Measurements from ENCODE around the gene ATP2C2.

- no peak for TF ChIP-seq TAF1 (IDR thresholded peaks at IDR 0.05; ENCODE audit: borderline replicate concordance, insufficient read depth, low read length)
- TF ChIP-seq SIN3A (IDR thresholded peaks at IDR 0.05; ENCODE audit: borderline replicate concordance, insufficient read depth, low read length) = no peak
- no peak for TF ChIP-seq POLR2AphosphoS5 (IDR thresholded peaks at IDR 0.05; ENCODE audit: low read depth, low read length)
- TF ChIP-seq, protein P1, sequence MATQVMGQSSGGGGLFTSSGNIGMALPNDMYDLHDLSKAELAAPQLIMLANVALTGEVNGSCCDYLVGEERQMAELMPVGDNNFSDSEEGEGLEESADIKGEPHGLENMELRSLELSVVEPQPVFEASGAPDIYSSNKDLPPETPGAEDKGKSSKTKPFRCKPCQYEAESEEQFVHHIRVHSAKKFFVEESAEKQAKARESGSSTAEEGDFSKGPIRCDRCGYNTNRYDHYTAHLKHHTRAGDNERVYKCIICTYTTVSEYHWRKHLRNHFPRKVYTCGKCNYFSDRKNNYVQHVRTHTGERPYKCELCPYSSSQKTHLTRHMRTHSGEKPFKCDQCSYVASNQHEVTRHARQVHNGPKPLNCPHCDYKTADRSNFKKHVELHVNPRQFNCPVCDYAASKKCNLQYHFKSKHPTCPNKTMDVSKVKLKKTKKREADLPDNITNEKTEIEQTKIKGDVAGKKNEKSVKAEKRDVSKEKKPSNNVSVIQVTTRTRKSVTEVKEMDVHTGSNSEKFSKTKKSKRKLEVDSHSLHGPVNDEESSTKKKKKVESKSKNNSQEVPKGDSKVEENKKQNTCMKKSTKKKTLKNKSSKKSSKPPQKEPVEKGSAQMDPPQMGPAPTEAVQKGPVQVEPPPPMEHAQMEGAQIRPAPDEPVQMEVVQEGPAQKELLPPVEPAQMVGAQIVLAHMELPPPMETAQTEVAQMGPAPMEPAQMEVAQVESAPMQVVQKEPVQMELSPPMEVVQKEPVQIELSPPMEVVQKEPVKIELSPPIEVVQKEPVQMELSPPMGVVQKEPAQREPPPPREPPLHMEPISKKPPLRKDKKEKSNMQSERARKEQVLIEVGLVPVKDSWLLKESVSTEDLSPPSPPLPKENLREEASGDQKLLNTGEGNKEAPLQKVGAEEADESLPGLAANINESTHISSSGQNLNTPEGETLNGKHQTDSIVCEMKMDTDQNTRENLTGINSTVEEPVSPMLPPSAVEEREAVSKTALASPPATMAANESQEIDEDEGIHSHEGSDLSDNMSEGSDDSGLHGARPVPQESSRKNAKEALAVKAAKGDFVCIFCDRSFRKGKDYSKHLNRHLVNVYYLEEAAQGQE (IDR thresholded peaks at IDR 0.05; ENCODE audit: insufficient read depth in 1 of 2, low read depth in 2 of 2, low read length in 2 of 2) = no peak
- no peak for TF ChIP-seq FOXP2 (optimal IDR thresholded peaks at IDR 0.05; ENCODE audit: borderline replicate concordance, extremely low read depth, extremely low read length, insufficient read depth)
Measured at GRCh38 chr16:84411768-84412167, 43.4 kb downstream of the ATP2C2 start.

Data from PFSK-1 (cell line).